GM18505 (cell line): ENCODE results near the gene SETBP1.

Source experiments
- ATAC-seq: cut with Tn5 transposase; IDR thresholded peaks from one replicate; pipeline ENCODE4 v1.9.1; 2021; ENCODE audit not compliant: unreplicated experiment
- POLR2A ChIP-seq: IDR thresholded peaks from 4 replicates; pipeline ENCODE4 v1.6.1; 2011; ENCODE audit warnings: borderline replicate concordance; ENCODE audit not compliant: insufficient read depth, insufficient read length; ENCODE audit errors: extremely low read depth

SETBP1 gene

GRCh38 chr18:44805643-44806042 is 125.0 kb downstream of the SETBP1 start:
- no peak for TF ChIP-seq POLR2A
- ATAC-seq: no peak

- TF ChIP-seq POLR2A: no peak
- ATAC-seq: no peak
These were observed 127.1 kb downstream of the SETBP1 start for GRCh38 chr18:44807766-44808165.

- TF ChIP-seq POLR2A: no peak
- no peak for ATAC-seq
These were observed 131.0 kb downstream of the SETBP1 start for GRCh38 chr18:44811572-44812125.

- no peak for TF ChIP-seq POLR2A
- no peak for ATAC-seq
These were observed 131.7 kb downstream of the SETBP1 start for GRCh38 chr18:44812426-44812825.

GRCh38 chr18:44813586-44813985 is 132.9 kb downstream of the SETBP1 start:
- TF ChIP-seq POLR2A: no peak
- ATAC-seq: no peak

GRCh38 chr18:44815108-44815507 is 134.4 kb downstream of the SETBP1 start:
- ATAC-seq: no peak

GRCh38 chr18:44816050-44816449 is 135.4 kb downstream of the SETBP1 start:
- TF ChIP-seq POLR2A: no peak
- no peak for ATAC-seq

More at GRCh38 chr18:44815108-44815507, 134.4 kb downstream of the SETBP1 start:
- no peak for TF ChIP-seq POLR2A

GRCh38 chr18:44816477-44816876 is 135.8 kb downstream of the SETBP1 start:
- no peak for TF ChIP-seq POLR2A
- ATAC-seq: no peak

- no peak for TF ChIP-seq POLR2A
- ATAC-seq: no peak
These were observed 137.3 kb downstream of the SETBP1 start for GRCh38 chr18:44817831-44818473.

GRCh38 chr18:44818668-44819403 is 138.1 kb downstream of the SETBP1 start:
- no peak for TF ChIP-seq POLR2A
- no peak for ATAC-seq

- ATAC-seq: no peak
- no peak for TF ChIP-seq POLR2A
These were observed 139.3 kb downstream of the SETBP1 start for GRCh38 chr18:44819944-44820510.

- ATAC-seq: no peak
- TF ChIP-seq POLR2A: no peak
These were observed 141.2 kb downstream of the SETBP1 start for GRCh38 chr18:44821924-44822323.

- no peak for ATAC-seq
- no peak for TF ChIP-seq POLR2A
These were observed 142.6 kb downstream of the SETBP1 start for GRCh38 chr18:44823286-44823685.

- no peak for TF ChIP-seq POLR2A
- ATAC-seq: no peak
These were observed 143.1 kb downstream of the SETBP1 start for GRCh38 chr18:44823782-44824181.
